ENCODE data around the gene DHCR7.

DNA sequence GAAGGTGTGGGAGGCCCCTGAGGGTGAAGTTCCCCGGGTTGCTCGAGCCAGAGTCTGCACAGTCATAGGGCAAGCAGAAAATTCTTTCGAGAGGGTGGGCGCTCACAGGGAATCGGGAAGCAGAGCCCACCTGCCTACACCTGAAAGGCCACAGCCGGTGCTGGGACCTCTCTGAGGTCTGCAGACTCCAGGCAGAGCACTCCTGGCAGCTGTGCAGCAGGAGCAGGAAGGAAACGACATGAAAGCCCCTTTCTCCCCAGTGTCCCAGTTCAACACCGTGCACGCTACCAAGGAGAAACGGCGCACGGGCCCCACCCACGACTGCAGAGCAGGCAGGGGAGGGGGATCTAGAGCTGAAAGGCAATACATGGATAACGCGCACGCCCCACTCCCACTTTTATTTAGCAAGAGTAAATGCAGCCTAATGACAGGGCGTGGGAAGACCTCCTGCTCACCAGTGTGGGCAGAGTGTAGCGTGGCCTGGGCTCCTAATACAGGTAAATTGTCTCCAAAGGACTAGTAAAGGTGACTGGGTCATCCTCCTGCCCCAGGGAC is 13.5 kb downstream of the DHCR7 start:
- no peak for TF ChIP-seq EZH2 (IDR thresholded peaks at IDR 0.05; ENCODE audit: low read length, missing control alignments)
- TF ChIP-seq, protein P1, sequence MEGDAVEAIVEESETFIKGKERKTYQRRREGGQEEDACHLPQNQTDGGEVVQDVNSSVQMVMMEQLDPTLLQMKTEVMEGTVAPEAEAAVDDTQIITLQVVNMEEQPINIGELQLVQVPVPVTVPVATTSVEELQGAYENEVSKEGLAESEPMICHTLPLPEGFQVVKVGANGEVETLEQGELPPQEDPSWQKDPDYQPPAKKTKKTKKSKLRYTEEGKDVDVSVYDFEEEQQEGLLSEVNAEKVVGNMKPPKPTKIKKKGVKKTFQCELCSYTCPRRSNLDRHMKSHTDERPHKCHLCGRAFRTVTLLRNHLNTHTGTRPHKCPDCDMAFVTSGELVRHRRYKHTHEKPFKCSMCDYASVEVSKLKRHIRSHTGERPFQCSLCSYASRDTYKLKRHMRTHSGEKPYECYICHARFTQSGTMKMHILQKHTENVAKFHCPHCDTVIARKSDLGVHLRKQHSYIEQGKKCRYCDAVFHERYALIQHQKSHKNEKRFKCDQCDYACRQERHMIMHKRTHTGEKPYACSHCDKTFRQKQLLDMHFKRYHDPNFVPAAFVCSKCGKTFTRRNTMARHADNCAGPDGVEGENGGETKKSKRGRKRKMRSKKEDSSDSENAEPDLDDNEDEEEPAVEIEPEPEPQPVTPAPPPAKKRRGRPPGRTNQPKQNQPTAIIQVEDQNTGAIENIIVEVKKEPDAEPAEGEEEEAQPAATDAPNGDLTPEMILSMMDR (conservative IDR thresholded peaks at IDR 0.05 in 1 of 2, IDR thresholded peaks at IDR 0.05 in 1 of 2; ENCODE audit: low read depth in 1 of 2, low read length in 2 of 2): no peak

Measured in fibroblast of lung (primary cell).